Measurements from ENCODE around the gene FRMD4B.

DNA sequence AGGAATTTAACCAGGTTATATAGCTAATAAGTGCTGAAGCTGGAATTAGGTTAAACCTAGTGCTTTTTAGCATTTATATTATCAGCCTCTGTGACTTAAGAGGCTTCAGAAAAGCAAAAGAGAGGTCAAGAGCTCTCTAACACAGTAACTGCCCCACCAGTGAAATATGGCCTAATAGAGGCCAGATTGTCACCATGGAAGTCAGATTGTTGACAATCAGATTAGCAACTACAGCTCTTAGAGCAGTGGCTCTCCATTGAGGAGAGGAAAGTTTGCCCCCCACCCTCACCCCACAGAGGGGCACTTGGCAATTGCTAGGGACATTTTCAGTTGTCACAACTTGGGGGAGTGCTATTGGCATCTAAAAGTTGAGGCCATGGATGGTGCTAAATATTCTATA is 240.2 kb downstream of the FRMD4B start:
- TF ChIP-seq, protein P1, sequence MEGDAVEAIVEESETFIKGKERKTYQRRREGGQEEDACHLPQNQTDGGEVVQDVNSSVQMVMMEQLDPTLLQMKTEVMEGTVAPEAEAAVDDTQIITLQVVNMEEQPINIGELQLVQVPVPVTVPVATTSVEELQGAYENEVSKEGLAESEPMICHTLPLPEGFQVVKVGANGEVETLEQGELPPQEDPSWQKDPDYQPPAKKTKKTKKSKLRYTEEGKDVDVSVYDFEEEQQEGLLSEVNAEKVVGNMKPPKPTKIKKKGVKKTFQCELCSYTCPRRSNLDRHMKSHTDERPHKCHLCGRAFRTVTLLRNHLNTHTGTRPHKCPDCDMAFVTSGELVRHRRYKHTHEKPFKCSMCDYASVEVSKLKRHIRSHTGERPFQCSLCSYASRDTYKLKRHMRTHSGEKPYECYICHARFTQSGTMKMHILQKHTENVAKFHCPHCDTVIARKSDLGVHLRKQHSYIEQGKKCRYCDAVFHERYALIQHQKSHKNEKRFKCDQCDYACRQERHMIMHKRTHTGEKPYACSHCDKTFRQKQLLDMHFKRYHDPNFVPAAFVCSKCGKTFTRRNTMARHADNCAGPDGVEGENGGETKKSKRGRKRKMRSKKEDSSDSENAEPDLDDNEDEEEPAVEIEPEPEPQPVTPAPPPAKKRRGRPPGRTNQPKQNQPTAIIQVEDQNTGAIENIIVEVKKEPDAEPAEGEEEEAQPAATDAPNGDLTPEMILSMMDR (IDR thresholded peaks at IDR 0.05), result no peak
- TF ChIP-seq POLR2A (IDR thresholded peaks at IDR 0.05), result no peak
